Motor neuron (in vitro differentiated cells): Measurements from ENCODE around the gene CTU2. TPM values are rescaled to one million over a fixed set of nuclear protein-coding genes. Genes with fewer than 3 reads are reported as not detected.
A peak's percentile ranks its signal among the peaks of the same experiment; 100 is the strongest.

Experiments
- ATAC-seq, 8 experiments: fragments of 200-7000 bp; cut with Tn5 transposase; replicated peaks in 6 of 8; 2 replicates each; pipeline ENCODE4 v1.8.0; 2021; ENCODE audit warnings: mild to moderate bottlenecking in 8 of 8, moderate library complexity in 8 of 8
- H3K27ac ChIP-seq, 2 donors: fragments of 250-450 bp; sonication (Bioruptor Pico); 2 replicates each; pipeline ENCODE4 v1.9.0; 2021; ENCODE audit warnings: antibody characterized with exemption in 2 of 2, mild to moderate bottlenecking in 2 of 2, moderate library complexity in 1 of 2
- H3K4me1 ChIP-seq, 2 donors: fragments of 250-450 bp; sonication (Bioruptor Pico); replicated peaks in 1 of 2; 2 replicates each; pipeline ENCODE4 v1.6.1; 2021; ENCODE audit warnings: antibody characterized with exemption in 2 of 2, mild to moderate bottlenecking in 2 of 2, moderate library complexity in 1 of 2
- H3K4me3 ChIP-seq, 5 donors: fragments of 250-450 bp; sonication (Bioruptor Pico); 2 replicates each; pipeline ENCODE4 v1.9.0; 2021; ENCODE audit warnings: antibody characterized with exemption in 5 of 5, mild to moderate bottlenecking in 5 of 5, moderate library complexity in 4 of 5
- WGBS, 10 experiments: fragments of 450-650 bp; shearing (Covaris generic); methylation state at CpG; one replicate each; pipeline ENCODE4 v1.0.0; 2022; 5-methylcytosine and 5-hydroxymethylcytosine counted together
- in situ Hi-C, 9 experiments: fragments of 400-800 bp; cut with MboI; loops; one replicate each; pipeline ENCODE4 v1.15.0; 2021; ENCODE audit warnings: low sequenced_read_pairs in 9 of 9, low pct_unique_long_range_greater_than_20kb in 2 of 9; ENCODE audit not compliant: unreplicated experiment in 9 of 9
- total RNA-seq, 8 experiments: library from RNA; unstranded; fragments of 300-600 nt; gene quantifications; 2 replicates each; pipeline versions ENCODE4 v1.2.3 to v1.2.4, GENCODE V29; 2022

The CTU2 gene
- total RNA-seq, 8 experiments from 2014 or later = 10.5 to 24.1 (median 17.1) TPM

GRCh38 chr16:88703486-88704309, 2.6 kb upstream of the CTU2 start:
- Histone ChIP-seq H3K4me3 (no peak overlapping the region), H3K27ac (no peak overlapping the region), H3K4me1 (peaks cover 12 to 14% of the 10 kb centered on the region in 2 donors)
- in situ Hi-C loops = no loop called here
- WGBS, 10 experiments = 75 to 100% (median 83%) methylated on average over 1 to 9 of the region's 26 CpGs; no CpG with 5 or more reads in 5 of the 10 experiments
- ATAC-seq = no peak

- WGBS, 10 experiments = 0 to 62% (median 10%) methylated on average over 1 to 3 of the region's 9 CpGs; no CpG with 5 or more reads in 4 of the 10 experiments
- H3K4me3 ChIP-seq = peak overlapping the region; percentile 80 to 99 (median 97)
- peaks cover 12 to 14% of the 10 kb centered on the region in 2 donors for H3K4me1 ChIP-seq
- ATAC-seq = peak in 1 of 8 experiments; percentile 2
- no peak overlapping the region for H3K27ac ChIP-seq
- in situ Hi-C loops = no loop called here
Measured at GRCh38 chr16:88705076-88705684, 1.1 kb upstream of the CTU2 start.

GRCh38 chr16:88705801-88706228, 488 bp upstream of the CTU2 start:
- peak overlapping the region; percentile 12 to 87 for H3K27ac ChIP-seq
- peak in 5 of 8 experiments; percentile 37 to 48 (median 43) for ATAC-seq

DNA sequence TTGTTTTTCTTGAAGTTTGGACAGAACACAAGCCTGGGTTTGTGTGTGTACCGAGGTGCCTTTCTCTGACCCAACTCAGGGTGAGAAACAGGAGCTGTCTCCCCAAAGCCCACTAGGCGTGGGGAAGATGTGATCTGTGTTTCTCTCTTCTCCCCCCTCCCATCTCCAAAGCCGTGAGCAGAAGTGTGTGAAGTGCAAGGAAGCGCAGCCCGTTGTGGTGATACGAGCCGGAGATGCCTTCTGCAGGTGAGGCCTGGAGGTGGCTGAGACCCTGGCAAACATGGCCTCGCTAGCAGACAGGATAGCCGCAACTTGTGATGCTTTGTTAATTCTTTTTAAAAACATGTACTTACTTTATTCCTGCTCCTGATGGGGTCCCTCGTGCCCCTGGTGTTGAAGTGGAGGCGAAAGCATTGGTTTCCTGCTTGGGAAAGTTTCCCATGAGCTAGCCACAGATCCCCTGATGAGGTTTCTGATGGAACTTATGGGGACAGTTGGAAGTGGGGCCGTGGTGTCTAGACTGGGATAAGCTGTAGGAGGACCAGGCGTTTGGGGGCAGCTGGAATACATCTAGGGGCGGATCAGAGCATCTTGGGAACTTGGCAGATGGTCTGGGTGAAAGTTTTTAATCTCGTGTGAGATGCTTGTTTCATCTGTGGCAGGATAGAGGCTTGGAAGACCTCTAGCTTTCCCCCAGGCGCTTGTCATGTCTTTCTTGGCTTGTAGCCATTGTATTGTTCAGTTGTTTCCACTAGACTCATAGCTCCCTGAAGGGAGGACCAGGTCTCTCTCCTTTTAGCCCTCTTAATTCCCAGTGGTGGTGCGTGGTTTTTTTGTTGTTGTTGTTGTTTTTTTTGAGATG, 893 bp downstream of the CTU2 start:
- ATAC-seq = no peak
- in situ Hi-C loops = no loop called here
- Histone ChIP-seq H3K27ac (peak overlapping the region; percentile 43 to 87), H3K4me3 (peak overlapping the region; percentile 80 to 99 (median 97)), H3K4me1 (peaks cover 12 to 14% of the 10 kb centered on the region in 2 donors)
- WGBS, 10 experiments = 0 to 89% (median 33%) methylated on average over 1 to 12 of the region's 17 CpGs; no CpG with 5 or more reads in 3 of the 10 experiments

More at GRCh38 chr16:88705801-88706228, 488 bp upstream of the CTU2 start:
- peaks cover 12 to 14% of the 10 kb centered on the region in 2 donors for H3K4me1 ChIP-seq
- H3K4me3 ChIP-seq = peak overlapping the region; percentile 80 to 99 (median 97)
- in situ Hi-C loops = no loop called here
- WGBS, 10 experiments = 0 to 7% (median 0%) methylated on average over 3 to 14 of the region's 57 CpGs; no CpG with 5 or more reads in 7 of the 10 experiments

DNA sequence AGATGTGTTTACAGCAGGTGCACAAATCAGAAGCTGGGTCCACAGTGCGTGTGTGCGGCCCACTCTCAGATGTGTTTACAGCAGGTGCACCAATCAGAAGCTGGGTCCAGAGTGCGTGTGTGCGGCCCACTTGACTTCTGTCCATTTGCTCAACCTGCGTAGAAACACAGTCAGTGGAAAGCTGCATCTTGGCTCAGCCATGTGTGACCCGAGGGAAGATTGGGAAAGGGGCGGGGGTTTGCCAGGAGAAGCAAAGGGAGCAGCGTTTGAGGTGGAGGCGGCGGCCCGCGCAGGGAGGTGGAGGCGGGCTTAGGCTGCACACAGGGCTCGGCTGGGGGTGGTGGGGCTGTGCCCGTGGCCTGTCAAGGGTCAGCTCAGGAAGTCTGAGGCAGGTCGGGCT, 4.3 kb downstream of the CTU2 start:
- no peak for ATAC-seq
- in situ Hi-C loops = no loop called here
- Histone ChIP-seq H3K4me3 (no peak overlapping the region), H3K27ac (no peak overlapping the region), H3K4me1 (peaks cover 6 to 8% of the 10 kb centered on the region in 2 donors)
- WGBS, 10 experiments = 20 to 100% methylated on average over 1 to 2 of the region's 16 CpGs; no CpG with 5 or more reads in 8 of the 10 experiments

GRCh38 chr16:88711750-88712340, 5.5 kb downstream of the CTU2 start:
- Histone ChIP-seq H3K27ac (no peak overlapping the region), H3K4me1 (peaks cover 6 to 8% of the 10 kb centered on the region in 2 donors), H3K4me3 (no peak overlapping the region)
- in situ Hi-C loops = no loop called here
- ATAC-seq = no peak
- WGBS, 10 experiments = 48 to 83% (median 80%) methylated on average over 1 to 4 of the region's 18 CpGs; no CpG with 5 or more reads in 7 of the 10 experiments

- Histone ChIP-seq H3K4me3 (no peak overlapping the region), H3K4me1 (peaks cover 2 to 3% of the 10 kb centered on the region in 2 donors), H3K27ac (no peak overlapping the region)
- ATAC-seq = peak in 1 of 8 experiments; percentile 2
- WGBS, 10 experiments = no CpG with 5 or more reads among the region's 25 CpGs
- in situ Hi-C loops = no loop called here
Measured at GRCh38 chr16:88712362-88712979, 6.2 kb downstream of the CTU2 start.

- no peak for ATAC-seq
- no peak overlapping the region for H3K4me3 ChIP-seq
- H3K4me1 ChIP-seq = no peaks in the 10 kb centered on the region
- no peak overlapping the region for H3K27ac ChIP-seq
- in situ Hi-C loops = no loop called here
- WGBS, 10 experiments = no CpG with 5 or more reads among the region's 15 CpGs
Measured at GRCh38 chr16:88713054-88713453, 6.8 kb downstream of the CTU2 start.

DNA sequence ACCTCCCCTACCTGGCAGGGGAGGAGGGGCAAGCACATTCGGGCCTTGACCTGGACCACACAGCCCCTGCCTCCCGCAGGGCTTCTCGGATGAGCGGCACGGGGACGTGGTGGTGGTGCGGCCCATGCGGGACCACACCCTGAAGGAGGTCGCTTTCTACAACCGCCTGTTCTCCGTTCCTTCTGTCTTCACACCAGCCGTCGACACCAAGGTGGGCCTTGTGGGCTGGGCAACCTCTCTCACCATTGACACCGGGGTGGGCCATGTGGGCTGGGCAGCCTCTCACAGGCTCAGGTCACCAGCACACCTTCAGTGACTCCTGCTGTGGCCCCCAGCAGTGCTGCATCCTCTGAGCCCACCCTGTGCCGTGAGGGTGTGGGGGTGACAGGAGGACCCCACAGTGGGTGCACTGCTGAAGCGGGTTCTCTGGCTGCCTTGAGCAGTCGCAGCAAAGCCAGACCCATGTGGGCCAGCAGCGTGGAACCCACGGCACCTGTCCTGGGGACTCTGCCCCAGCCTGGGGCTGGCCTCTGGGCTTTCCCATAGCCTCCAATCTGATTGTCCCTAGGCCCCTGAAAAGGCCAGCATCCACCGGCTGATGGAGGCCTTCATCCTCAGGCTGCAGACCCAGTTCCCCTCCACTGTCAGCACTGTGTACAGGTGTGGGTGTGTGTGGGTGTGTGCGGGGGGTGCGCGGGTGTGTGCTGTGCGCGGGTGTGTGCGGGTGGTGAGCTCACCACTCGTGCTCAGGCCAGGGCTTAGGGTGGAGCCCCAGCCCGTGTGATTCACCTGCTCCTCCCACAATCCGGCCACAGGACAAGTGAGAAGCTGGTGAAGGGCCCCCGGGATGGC, 7.5 kb downstream of the CTU2 start:
- Histone ChIP-seq H3K27ac (no peak overlapping the region), H3K4me1 (no peaks in the 10 kb centered on the region), H3K4me3 (no peak overlapping the region)
- in situ Hi-C loops = no loop called here
- peak in 7 of 8 experiments; percentile 12 to 78 (median 17) for ATAC-seq
- WGBS, 10 experiments = no CpG with 5 or more reads among the region's 30 CpGs

DNA sequence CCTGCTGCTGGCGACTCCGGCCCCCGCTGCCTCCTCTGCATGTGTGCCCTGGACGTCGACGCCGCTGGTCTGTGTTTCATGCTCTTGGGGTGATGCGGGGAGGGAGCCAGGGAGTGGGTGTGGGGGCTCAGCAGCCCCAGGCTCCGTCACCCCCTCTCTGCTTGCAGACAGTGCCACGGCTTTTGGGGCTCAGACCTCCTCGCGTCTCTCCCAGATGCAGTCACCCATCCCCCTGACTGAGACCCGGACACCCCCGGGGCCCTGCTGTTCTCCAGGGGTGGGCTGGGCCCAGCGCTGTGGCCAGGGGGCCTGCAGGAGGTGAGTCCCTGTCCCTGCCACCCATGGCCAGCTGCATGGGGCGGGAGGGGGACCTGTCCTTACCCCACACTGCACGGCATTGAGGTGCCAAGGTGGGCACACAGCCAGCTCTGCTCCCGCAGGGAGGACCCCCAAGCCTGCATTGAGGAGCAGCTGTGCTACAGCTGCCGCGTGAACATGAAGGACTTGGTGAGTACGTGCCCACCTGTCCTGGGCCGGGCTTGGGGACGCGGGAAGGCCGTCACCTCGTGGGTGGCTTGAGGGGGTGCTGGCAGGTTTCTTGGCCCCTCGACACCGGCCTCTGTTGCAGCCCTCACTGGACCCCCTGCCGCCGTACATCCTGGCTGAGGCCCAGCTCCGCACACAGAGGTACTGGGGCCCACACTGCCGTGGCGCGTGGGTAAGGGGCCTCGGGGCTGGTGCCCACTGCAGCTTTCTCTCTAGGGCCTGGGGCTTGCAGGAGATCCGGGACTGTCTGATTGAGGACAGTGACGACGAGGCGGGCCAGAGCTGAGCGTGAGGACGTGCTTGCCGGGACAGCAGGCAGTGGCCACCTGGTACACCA, 8.4 kb downstream of the CTU2 start:
- Histone ChIP-seq H3K27ac (no peak overlapping the region), H3K4me3 (no peak overlapping the region), H3K4me1 (no peaks in the 10 kb centered on the region)
- peak in 4 of 8 experiments; percentile 2 to 11 (median 9) for ATAC-seq
- in situ Hi-C loops = no loop called here
- 100% methylated on average over 1 to 3 of the region's 42 CpGs; no CpG with 5 or more reads in 8 of the 10 experiments for WGBS, 10 experiments
